NCI-H82 treated with DMSO at 0.1 percent for 48 hours (cell line): ENCODE results near the gene PARD3B.

ENCODE experiments used
- DNase-seq: peaks from one replicate; lab custom pipeline; 2025; ENCODE audit not compliant: unreplicated experiment; lab: John Stamatoyannopoulos, UW

Gene PARD3B

GRCh38 chr2:204647626-204648025 lies 102.4 kb downstream of the PARD3B start:
- no peak for DNase-seq

GRCh38 chr2:204650611-204651010 lies 105.3 kb downstream of the PARD3B start:
- DNase-seq, result no peak

GRCh38 chr2:204652063-204652462 lies 106.8 kb downstream of the PARD3B start:
- no peak for DNase-seq

GRCh38 chr2:204654669-204655068 lies 109.4 kb downstream of the PARD3B start:
- DNase-seq, result no peak

GRCh38 chr2:204655101-204655500 lies 109.8 kb downstream of the PARD3B start:
- DNase-seq, result no peak

- no peak for DNase-seq
These were observed 110.4 kb downstream of the PARD3B start for GRCh38 chr2:204655626-204656025.

GRCh38 chr2:204657024-204657423 lies 111.7 kb downstream of the PARD3B start:
- DNase-seq, result no peak

- no peak for DNase-seq
These were observed 117.7 kb downstream of the PARD3B start for GRCh38 chr2:204662956-204663355.

GRCh38 chr2:204663816-204664425 lies 118.6 kb downstream of the PARD3B start:
- no peak for DNase-seq

GRCh38 chr2:204664708-204665121 lies 119.4 kb downstream of the PARD3B start:
- DNase-seq, result no peak

GRCh38 chr2:204665207-204665606 lies 119.9 kb downstream of the PARD3B start:
- no peak for DNase-seq

- DNase-seq, result no peak
These were observed 120.5 kb downstream of the PARD3B start for GRCh38 chr2:204665771-204666170.

GRCh38 chr2:204667990-204668389 lies 122.7 kb downstream of the PARD3B start:
- DNase-seq, result no peak

GRCh38 chr2:204669382-204669781 lies 124.1 kb downstream of the PARD3B start:
- no peak for DNase-seq

GRCh38 chr2:204670124-204670523 lies 124.8 kb downstream of the PARD3B start:
- DNase-seq, result no peak

- DNase-seq, result no peak
These were observed 125.5 kb downstream of the PARD3B start for GRCh38 chr2:204670756-204671155.

- DNase-seq, result no peak
These were observed 127.5 kb downstream of the PARD3B start for GRCh38 chr2:204672772-204673171.

GRCh38 chr2:204673877-204674276 lies 128.6 kb downstream of the PARD3B start:
- no peak for DNase-seq

GRCh38 chr2:204678031-204678430 lies 132.8 kb downstream of the PARD3B start:
- no peak for DNase-seq

- no peak for DNase-seq
These were observed 135.3 kb downstream of the PARD3B start for GRCh38 chr2:204680576-204680975.

- no peak for DNase-seq
These were observed 136.1 kb downstream of the PARD3B start for GRCh38 chr2:204681412-204681811.

GRCh38 chr2:204683384-204683783 lies 138.1 kb downstream of the PARD3B start:
- no peak for DNase-seq

GRCh38 chr2:204686406-204686805 lies 141.1 kb downstream of the PARD3B start:
- DNase-seq, result no peak
